HUES48 (cell line): Measurements from ENCODE around the gene FLNC.

ENCODE experiments used
- H3K27ac ChIP-seq: one replicate; pipeline ENCODE4 v1.7.0; 2013; ENCODE audit warnings: low read depth, low read length, inconsistent platforms
- H3K27me3 ChIP-seq: 2 replicates; pipeline ENCODE4 v1.6.1; 2013; ENCODE audit warnings: mild to moderate bottlenecking, low read length; ENCODE audit not compliant: control insufficient read depth, insufficient read depth
- H3K36me3 ChIP-seq: 2 replicates; pipeline ENCODE4 v1.6.1; 2013; ENCODE audit warnings: low read length; ENCODE audit not compliant: control insufficient read depth, insufficient read depth
- H3K4me1 ChIP-seq: 2 replicates; pipeline ENCODE4 v1.6.1; 2013; ENCODE audit warnings: mild to moderate bottlenecking, low read length; ENCODE audit not compliant: control insufficient read depth, insufficient read depth
- H3K4me3 ChIP-seq: 2 replicates; pipeline ENCODE4 v1.5.1; 2013; ENCODE audit warnings: mild to moderate bottlenecking, low read depth, low read length
- H3K9ac ChIP-seq: 2 replicates; pipeline ENCODE4 v1.6.1; 2013; ENCODE audit warnings: mild to moderate bottlenecking, low read depth, low read length, moderate library complexity
- H3K9me3 ChIP-seq: 2 replicates; pipeline ENCODE4 v1.6.1; 2013; ENCODE audit warnings: low read length; ENCODE audit not compliant: control insufficient read depth, insufficient read depth

The FLNC gene

GRCh38 chr7:128804484-128804883 is 25.7 kb upstream of the FLNC start:
- Histone ChIP-seq H3K27me3 (no peaks in the 10 kb centered on the region), H3K27ac (peak overlapping the region; percentile 42), H3K36me3 (peaks cover 74% of the 10 kb centered on the region), H3K9ac (no peak overlapping the region), H3K4me3 (no peak overlapping the region), H3K4me1 (no peaks in the 10 kb centered on the region), H3K9me3 (no peaks in the 10 kb centered on the region)

- Histone ChIP-seq H3K36me3 (peaks cover 78% of the 10 kb centered on the region), H3K4me3 (no peak overlapping the region), H3K9me3 (no peaks in the 10 kb centered on the region), H3K4me1 (no peaks in the 10 kb centered on the region), H3K27me3 (no peaks in the 10 kb centered on the region), H3K27ac (no peak overlapping the region), H3K9ac (no peak overlapping the region)
Measured at GRCh38 chr7:128805225-128805624, 25.0 kb upstream of the FLNC start.

- Histone ChIP-seq H3K4me3 (no peak overlapping the region), H3K36me3 (peaks cover 72% of the 10 kb centered on the region), H3K27ac (no peak overlapping the region), H3K4me1 (0 out of 2 replicates have a peak, but pooled peaks cover under 1% of the 10 kb centered on the region), H3K9me3 (no peaks in the 10 kb centered on the region), H3K27me3 (no peaks in the 10 kb centered on the region), H3K9ac (no peak overlapping the region)
Measured at GRCh38 chr7:128807191-128807590, 23.0 kb upstream of the FLNC start.

GRCh38 chr7:128809363-128809762 is 20.8 kb upstream of the FLNC start:
- H3K27ac ChIP-seq: no peak overlapping the region
- H3K27me3 ChIP-seq: no peaks in the 10 kb centered on the region
- H3K36me3 ChIP-seq: peaks cover 56% of the 10 kb centered on the region
- no peaks in the 10 kb centered on the region for H3K9me3 ChIP-seq
- H3K4me3 ChIP-seq: no peak overlapping the region
- peaks cover 8% of the 10 kb centered on the region; the same call in 1 of the 2 replicates for H3K4me1 ChIP-seq
- no peak overlapping the region for H3K9ac ChIP-seq

GRCh38 chr7:128810473-128810872 is 19.7 kb upstream of the FLNC start:
- Histone ChIP-seq H3K4me1 (peaks cover 8% of the 10 kb centered on the region; the same call in 1 of the 2 replicates), H3K36me3 (peaks cover 45% of the 10 kb centered on the region), H3K27ac (no peak overlapping the region), H3K27me3 (no peaks in the 10 kb centered on the region), H3K9ac (no peak overlapping the region), H3K4me3 (no peak overlapping the region), H3K9me3 (no peaks in the 10 kb centered on the region)

GRCh38 chr7:128810997-128811396 is 19.2 kb upstream of the FLNC start:
- Histone ChIP-seq H3K4me1 (peaks cover 8% of the 10 kb centered on the region; the same call in 1 of the 2 replicates), H3K36me3 (peaks cover 40% of the 10 kb centered on the region), H3K27ac (no peak overlapping the region)

GRCh38 chr7:128811631-128812430 is 18.4 kb upstream of the FLNC start:
- Histone ChIP-seq H3K9ac (no peak overlapping the region), H3K27ac (no peak overlapping the region), H3K27me3 (no peaks in the 10 kb centered on the region), H3K4me1 (peaks cover 8% of the 10 kb centered on the region; the same call in 1 of the 2 replicates), H3K9me3 (no peaks in the 10 kb centered on the region), H3K4me3 (no peak overlapping the region), H3K36me3 (peaks cover 32% of the 10 kb centered on the region)

More at GRCh38 chr7:128810997-128811396, 19.2 kb upstream of the FLNC start:
- H3K9ac ChIP-seq: no peak overlapping the region
- no peaks in the 10 kb centered on the region for H3K27me3 ChIP-seq
- H3K9me3 ChIP-seq: no peaks in the 10 kb centered on the region
- H3K4me3 ChIP-seq: no peak overlapping the region

- no peaks in the 10 kb centered on the region for H3K27me3 ChIP-seq
- H3K27ac ChIP-seq: no peak overlapping the region
- H3K9ac ChIP-seq: no peak overlapping the region
- peaks cover 8% of the 10 kb centered on the region; the same call in 1 of the 2 replicates for H3K4me1 ChIP-seq
- no peaks in the 10 kb centered on the region for H3K9me3 ChIP-seq
- H3K36me3 ChIP-seq: peaks cover 25% of the 10 kb centered on the region
- H3K4me3 ChIP-seq: no peak overlapping the region
Measured at GRCh38 chr7:128812514-128813168, 17.6 kb upstream of the FLNC start.

GRCh38 chr7:128814499-128814898 is 15.7 kb upstream of the FLNC start:
- H3K27me3 ChIP-seq: no peaks in the 10 kb centered on the region

GRCh38 chr7:128815289-128815942 is 14.8 kb upstream of the FLNC start:
- no peak overlapping the region for H3K4me3 ChIP-seq
- H3K9me3 ChIP-seq: no peaks in the 10 kb centered on the region
- no peaks in the 10 kb centered on the region for H3K27me3 ChIP-seq
- no peak overlapping the region for H3K27ac ChIP-seq
- H3K9ac ChIP-seq: no peak overlapping the region
- peaks cover 7% of the 10 kb centered on the region; the same call in 1 of the 2 replicates for H3K36me3 ChIP-seq
- H3K4me1 ChIP-seq: peaks cover 8% of the 10 kb centered on the region; the same call in 1 of the 2 replicates

More at GRCh38 chr7:128814499-128814898, 15.7 kb upstream of the FLNC start:
- Histone ChIP-seq H3K9me3 (no peaks in the 10 kb centered on the region), H3K36me3 (peaks cover 14% of the 10 kb centered on the region), H3K4me1 (peaks cover 8% of the 10 kb centered on the region; the same call in 1 of the 2 replicates), H3K4me3 (no peak overlapping the region), H3K9ac (no peak overlapping the region), H3K27ac (no peak overlapping the region)
